SH-SY5Y (cell line): Measurements from ENCODE around the gene BEX2.

Experiments
- GATA2 ChIP-seq: IDR thresholded peaks from 2 replicates; pipeline ENCODE4 v1.6.1; 2011; ENCODE audit warnings: mild to moderate bottlenecking, low read depth, low read length
- GATA3 ChIP-seq: IDR thresholded peaks from 2 replicates; pipeline ENCODE4 v1.6.1; 2011; ENCODE audit warnings: low read depth, mild to moderate bottlenecking, low read length, moderate library complexity

The BEX2 gene

DNA sequence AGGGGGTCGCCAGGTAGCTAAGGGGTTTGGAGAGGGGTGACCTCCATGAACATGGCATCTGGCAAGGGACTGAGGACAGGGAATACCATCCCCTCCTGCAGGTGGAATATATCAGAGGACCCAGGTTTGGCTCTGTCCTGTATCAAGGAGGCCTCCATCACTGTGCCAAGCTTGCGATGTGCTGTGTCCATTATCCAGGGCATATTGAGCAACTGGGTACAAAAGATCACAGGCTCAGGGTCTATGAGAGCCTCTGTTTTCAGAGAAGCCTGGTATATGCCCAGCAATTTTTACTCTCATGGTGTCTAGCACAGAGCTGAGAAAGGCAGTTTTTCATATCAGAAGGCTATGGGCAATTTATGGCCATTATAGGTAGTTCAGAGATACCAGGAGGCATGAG, 17.7 kb downstream of the BEX2 start:
- TF ChIP-seq GATA2 = no peak
- TF ChIP-seq GATA3 = no peak

DNA sequence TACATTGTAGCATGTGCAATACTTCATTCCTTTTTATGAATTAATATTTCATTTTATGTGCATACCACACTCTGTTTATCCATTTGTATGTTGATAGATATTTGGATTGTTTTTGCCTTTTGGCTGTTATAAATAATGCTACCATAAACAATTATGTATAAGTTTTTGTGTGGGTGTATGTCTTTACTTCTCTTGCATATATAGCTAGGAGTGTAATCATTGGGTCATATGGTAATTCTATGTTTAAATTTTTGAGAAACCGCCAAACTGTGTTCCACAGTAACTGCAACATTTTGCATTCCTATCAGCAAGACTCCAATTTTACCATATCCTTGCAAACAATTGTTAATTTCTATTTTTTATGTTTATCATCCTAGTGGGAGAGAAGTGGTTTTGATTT, 31.2 kb downstream of the BEX2 start:
- TF ChIP-seq GATA3 = no peak
- TF ChIP-seq GATA2 = no peak

DNA sequence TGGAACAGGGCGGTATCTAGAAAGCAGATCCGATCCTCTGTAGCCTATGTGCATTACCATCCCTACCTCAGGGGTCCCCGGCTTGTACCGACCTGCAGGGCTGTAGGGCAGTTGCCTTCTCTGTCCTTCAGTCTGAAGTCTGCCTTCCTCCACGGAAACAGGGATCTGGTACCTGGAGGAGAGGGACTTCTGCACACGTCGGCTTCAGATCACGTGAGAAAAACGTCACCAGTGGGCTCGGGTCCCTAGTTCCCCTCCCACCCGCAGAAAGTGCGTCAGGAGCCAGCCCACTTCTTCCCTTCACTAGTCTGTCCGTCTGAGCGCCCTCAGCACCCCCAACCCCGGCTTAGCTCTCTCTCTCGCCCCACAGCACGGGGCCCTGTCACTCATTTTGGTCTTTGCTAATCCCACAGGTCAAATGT, 34.2 kb downstream of the BEX2 start, which contains the start of gene TCEAL5:
Gene TCEAL5 (minus strand): TSS at position 170 of the 422 bp plus-strand sequence. CDS start 2,187 bp downstream, outside the sequence.
- TF ChIP-seq GATA3 (no peak), GATA2 (no peak)

DNA sequence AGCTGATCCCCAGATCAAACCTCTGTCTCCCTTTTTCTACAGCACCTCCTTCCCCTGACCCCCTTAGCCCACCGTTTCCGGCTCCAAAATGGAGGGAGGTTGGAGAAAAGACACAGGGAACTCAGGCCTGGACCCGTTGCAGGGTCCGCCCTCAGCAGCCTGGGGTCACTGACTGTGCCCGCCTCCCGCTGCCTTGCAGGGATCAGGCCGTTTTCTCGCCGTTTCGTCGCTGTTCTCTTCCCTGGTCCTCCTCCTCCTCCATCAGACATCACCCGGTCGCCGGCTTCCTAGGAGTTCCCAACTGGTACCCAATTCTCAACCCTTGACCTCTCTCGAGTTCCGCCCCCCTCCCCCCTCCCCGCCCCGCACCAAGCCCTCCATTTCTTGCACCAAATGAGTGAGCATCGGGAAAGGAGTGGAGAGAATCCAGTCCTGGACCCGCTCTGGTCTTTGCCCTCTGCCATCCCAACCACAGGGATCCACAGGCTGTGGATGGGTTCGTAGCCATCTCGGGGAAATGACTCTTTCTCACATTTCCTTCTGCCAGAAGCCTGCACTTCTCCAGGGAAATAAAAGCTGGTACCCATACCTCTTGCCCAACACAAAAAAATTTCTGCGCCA, 34.7 kb downstream of the BEX2 start:
- TF ChIP-seq GATA2 (no peak), GATA3 (no peak)

DNA sequence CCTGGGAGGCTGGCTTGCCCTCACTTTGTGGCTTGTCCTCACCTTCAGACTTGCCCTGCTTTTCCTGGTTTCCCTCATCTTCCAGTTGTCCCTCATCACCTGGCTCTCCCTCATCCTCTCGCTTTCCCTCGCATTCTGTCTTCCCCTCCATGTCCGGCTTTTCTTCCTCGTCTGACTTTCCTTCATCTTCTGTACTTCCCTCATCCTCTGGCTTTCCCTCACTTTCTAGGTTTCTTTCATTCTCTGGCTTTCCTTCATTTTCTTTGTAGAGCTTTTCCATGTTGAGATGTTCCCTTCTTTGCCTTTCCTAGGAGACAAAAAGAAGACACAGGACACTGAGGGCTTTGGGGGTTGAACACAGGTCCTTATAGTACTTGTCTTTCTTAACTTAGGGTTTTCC, 36.5 kb downstream of the BEX2 start:
- TF ChIP-seq GATA3 (no peak), GATA2 (no peak)
